Ascending aorta (tissue), 2 donors: ENCODE results near the gene GAS2L3. TPM values are rescaled to one million over a fixed set of nuclear protein-coding genes. Genes with fewer than 3 reads are reported as not detected.
A peak's percentile ranks its signal among the peaks of the same experiment; 100 is the strongest.

Experiments used
- DNase-seq, 2 donors: peaks; one replicate each; pipeline ENCODE4 v3.0.0-alpha.2; 2019; ENCODE audit warnings: low spot score in 2 of 2
- H3K27ac ChIP-seq, 2 donors: fragments of 200-600 bp; sonication (generic); one replicate each; pipeline ENCODE4 v1.5.1; 2016 to 2017; ENCODE audit warnings: mild to moderate bottlenecking in 1 of 2
- H3K27me3 ChIP-seq: fragments of 200-600 bp; sonication (generic); one replicate; pipeline ENCODE4 v1.5.1; 2017
- H3K36me3 ChIP-seq, 2 donors: fragments of 200-600 bp; sonication (generic); one replicate each; pipeline ENCODE4 v1.5.1; 2016
- H3K4me1 ChIP-seq, 2 donors: fragments of 200-600 bp; sonication (generic); one replicate each; pipeline ENCODE4 v1.5.1; 2016 to 2017; ENCODE audit warnings: mild to moderate bottlenecking in 1 of 2
- H3K4me3 ChIP-seq, 2 donors: fragments of 200-600 bp; sonication (generic); one replicate each; pipeline ENCODE4 v1.5.1; 2016 to 2017; ENCODE audit warnings: mild to moderate bottlenecking in 1 of 2
- H3K9me3 ChIP-seq, 2 donors: fragments of 200-600 bp; sonication (generic); one replicate each; pipeline ENCODE4 v1.5.1; 2016
- CTCF ChIP-seq, 3 experiments: fragments of 200-600 bp in 2 of 3; fragments of 450-650 bp in 1 of 3; sonication (generic) in 2 of 3; IDR thresholded peaks; one replicate each; pipeline ENCODE4 v1.5.1; 2016 to 2019; ENCODE audit warnings: antibody characterized with exemption in 3 of 3, mild to moderate bottlenecking in 1 of 3, moderate library complexity in 1 of 3
- intact Hi-C: fragments of 100-400 bp; cut with DNase I; formaldehyde crosslinking; loops from one replicate; pipeline ENCODE4 v1.15.1; 2023
- total RNA-seq: library from RNA; depleted of rRNA; stranded (reverse); fragments of >200 nt; gene quantifications from one replicate; pipeline ENCODE4 v1.1.0, GENCODE V29; 2016

GAS2L3 gene
- not detected for total RNA-seq

GRCh38 chr12:100573292-100574186 is at the start of gene GAS2L3:
TSS of gene GAS2L3 (plus strand) at chr12:100573684. CDS start at chr12:100594905, 21,221 bp downstream.
- Histone ChIP-seq H3K9me3 (no peaks in the 10 kb centered on the region), H3K36me3 (no peaks in the 10 kb centered on the region), H3K4me3 (peak within 1 kb of the TSS; percentile 71 to 83), H3K27me3 (no peaks in the 10 kb centered on the region), H3K4me1 (peaks cover 0 to 11% of the 10 kb centered on the region in 2 donors), H3K27ac (peak within 1 kb of the TSS; percentile 39 to 51)
- TF ChIP-seq CTCF (IDR thresholded peaks at IDR 0.05): no peak
- DNase-seq: peak; percentile 72 to 92
- intact Hi-C loops: loop anchor here (5.0 kb wide), 1 partner anchor 431 kb away; the partner anchor contains the start of gene BLTP3B

GRCh38 chr12:100528034-100528433 is 45.5 kb upstream of the GAS2L3 start:
- H3K4me1 ChIP-seq: no peaks in the 10 kb centered on the region
- TF ChIP-seq CTCF (IDR thresholded peaks at IDR 0.05): no peak
- no peak overlapping the region for H3K4me3 ChIP-seq
- no peaks in the 10 kb centered on the region for H3K27me3 ChIP-seq
- no peaks in the 10 kb centered on the region for H3K9me3 ChIP-seq
- H3K27ac ChIP-seq: no peak overlapping the region
- no peaks in the 10 kb centered on the region for H3K36me3 ChIP-seq
- intact Hi-C loops: no loop called here
- no peak for DNase-seq

- Histone ChIP-seq H3K9me3 (no peaks in the 10 kb centered on the region), H3K36me3 (no peaks in the 10 kb centered on the region), H3K4me1 (no peaks in the 10 kb centered on the region), H3K4me3 (no peak overlapping the region), H3K27ac (no peak overlapping the region), H3K27me3 (no peaks in the 10 kb centered on the region)
- DNase-seq: no peak
- no peak for TF ChIP-seq CTCF (IDR thresholded peaks at IDR 0.05)
- intact Hi-C loops: no loop called here
Measured at GRCh38 chr12:100528471-100529127, 44.9 kb upstream of the GAS2L3 start.

- Histone ChIP-seq H3K4me1 (no peaks in the 10 kb centered on the region), H3K9me3 (no peaks in the 10 kb centered on the region), H3K4me3 (no peak overlapping the region), H3K27ac (no peak overlapping the region), H3K27me3 (no peaks in the 10 kb centered on the region), H3K36me3 (no peaks in the 10 kb centered on the region)
- DNase-seq: no peak
- intact Hi-C loops: no loop called here
- no peak for TF ChIP-seq CTCF (IDR thresholded peaks at IDR 0.05)
Measured at GRCh38 chr12:100529756-100530350, 43.6 kb upstream of the GAS2L3 start.

- Histone ChIP-seq H3K9me3 (no peaks in the 10 kb centered on the region), H3K4me1 (no peaks in the 10 kb centered on the region), H3K36me3 (no peaks in the 10 kb centered on the region), H3K4me3 (no peak overlapping the region), H3K27me3 (no peaks in the 10 kb centered on the region), H3K27ac (no peak overlapping the region)
- DNase-seq: no peak
- no peak for TF ChIP-seq CTCF (IDR thresholded peaks at IDR 0.05)
- intact Hi-C loops: no loop called here
Measured at GRCh38 chr12:100533376-100533775, 40.1 kb upstream of the GAS2L3 start.
